ENCODE measurements around the gene XPO6.

- TF ChIP-seq CTCF (IDR thresholded peaks at IDR 0.05; ENCODE audit: poor library complexity, severe bottlenecking) (no peak), EP300 (conservative IDR thresholded peaks at IDR 0.05; ENCODE audit: poor library complexity, severe bottlenecking) (no peak), SMC3 (conservative IDR thresholded peaks at IDR 0.05; ENCODE audit: poor library complexity) (no peak)
Observed at GRCh38 chr16:28204204-28204603, 7.6 kb downstream of the XPO6 start.
